Smooth muscle cell (in vitro differentiated cells): ENCODE results near the gene HMCES. TPM values are rescaled to one million over a fixed set of nuclear protein-coding genes. Genes with fewer than 3 reads are reported as not detected.

Experiments used
- DNase-seq: peaks from one replicate; lab custom pipeline; 2025; ENCODE audit not compliant: unreplicated experiment; lab: John Stamatoyannopoulos, UW
- H2AFZ ChIP-seq: fragments of 200-600 bp; sonication (generic); 2 replicates; pipeline ENCODE4 v1.6.0; 2016; ENCODE audit warnings: antibody characterized with exemption, low read depth, mild to moderate bottlenecking
- H3F3A ChIP-seq: fragments of 200-600 bp; sonication (generic); 2 replicates; pipeline ENCODE4 v1.6.0; 2017; ENCODE audit warnings: antibody characterized with exemption, low read depth
- H3K27ac ChIP-seq: fragments of 200-600 bp; sonication (generic); 2 replicates; pipeline ENCODE4 v1.5.1; 2016; ENCODE audit warnings: low read depth, mild to moderate bottlenecking
- H3K27me3 ChIP-seq: fragments of 200-600 bp; sonication (generic); 2 replicates; pipeline ENCODE4 v1.6.1; 2016; ENCODE audit warnings: low read depth, mild to moderate bottlenecking
- H3K36me3 ChIP-seq: fragments of 200-600 bp; sonication (generic); 2 replicates; pipeline ENCODE4 v1.5.1; 2016; ENCODE audit warnings: low read depth
- H3K4me1 ChIP-seq: fragments of 200-600 bp; sonication (generic); 2 replicates; pipeline ENCODE4 v1.5.1; 2016; ENCODE audit warnings: low read depth
- H3K4me2 ChIP-seq: fragments of 200-600 bp; sonication (generic); 2 replicates; pipeline ENCODE4 v1.6.0; 2016; ENCODE audit warnings: mild to moderate bottlenecking
- H3K4me3 ChIP-seq: fragments of 200-600 bp; sonication (generic); 2 replicates; pipeline ENCODE4 v1.5.1; 2016; ENCODE audit warnings: mild to moderate bottlenecking
- H3K79me2 ChIP-seq: fragments of 200-600 bp; sonication (generic); 2 replicates; pipeline ENCODE4 v1.6.0; 2016; ENCODE audit warnings: low read depth, mild to moderate bottlenecking
- H3K9ac ChIP-seq: fragments of 200-600 bp; sonication (generic); 2 replicates; pipeline ENCODE4 v1.6.0; 2016; ENCODE audit warnings: low read depth
- H3K9me3 ChIP-seq: fragments of 200-600 bp; sonication (generic); replicated peaks from 2 replicates; pipeline ENCODE4 v1.5.1; 2016; ENCODE audit warnings: low read depth
- H4K20me1 ChIP-seq: fragments of 200-600 bp; sonication (generic); 2 replicates; pipeline ENCODE4 v1.6.0; 2016; ENCODE audit warnings: low read depth
- CTCF ChIP-seq: fragments of 200-600 bp; sonication (generic); IDR thresholded peaks from 2 replicates; pipeline ENCODE4 v1.5.1; 2017; ENCODE audit warnings: borderline replicate concordance, mild to moderate bottlenecking, antibody characterized with exemption; ENCODE audit not compliant: insufficient read depth, poor library complexity, severe bottlenecking
- WGBS: methylation state at CpG from one replicate; pipeline ENCODE4 v1.1.7; 2016; ENCODE audit warnings: low lambda C conversion rate; 5-methylcytosine and 5-hydroxymethylcytosine counted together
- polyA plus RNA-seq: library from polyadenylated mRNA; unstranded; fragments of >200 nt; fragmentation: Nextera tagmentation; extraction: Ambion mirVana; gene quantifications from 2 replicates; pipeline ENCODE4 v1.2.1, GENCODE V29; 2016
- total RNA-seq: library from RNA; depleted of rRNA; stranded (reverse); fragments of >200 nt; gene quantifications from 2 replicates; pipeline ENCODE4 v1.2.3, GENCODE V29; 2014

Gene HMCES
- total and polyA plus RNA-seq, 2 experiments from 2014 or later: 15.2 to 25.0 TPM

GRCh38 chr3:129323651-129324294, 45.1 kb downstream of the HMCES start:
- Histone ChIP-seq H3K36me3 (no peaks in the 10 kb centered on the region), H2AFZ (no peak overlapping the region), H3K27me3 (no peaks in the 10 kb centered on the region), H3K4me3 (no peak overlapping the region), H3K4me1 (no peaks in the 10 kb centered on the region), H3F3A (no peaks in the 10 kb centered on the region), H3K4me2 (no peak overlapping the region), H3K9me3 (no peaks in the 10 kb centered on the region), H4K20me1 (no peaks in the 10 kb centered on the region), H3K79me2 (no peaks in the 10 kb centered on the region), H3K27ac (no peak overlapping the region), H3K9ac (no peak overlapping the region)
- DNase-seq: no peak
- TF ChIP-seq CTCF: no peak
- WGBS: 91% methylated on average over 12 of the region's 12 CpGs

GRCh38 chr3:129324855-129325254, 46.2 kb downstream of the HMCES start:
- no peak overlapping the region for H3K9ac ChIP-seq
- DNase-seq: no peak
- H3K36me3 ChIP-seq: no peaks in the 10 kb centered on the region
- no peak overlapping the region for H3K4me3 ChIP-seq
- H3K27ac ChIP-seq: no peak overlapping the region
- no peaks in the 10 kb centered on the region for H3K79me2 ChIP-seq
- H3K4me1 ChIP-seq: no peaks in the 10 kb centered on the region
- no peaks in the 10 kb centered on the region for H4K20me1 ChIP-seq
- no peak for TF ChIP-seq CTCF
- H2AFZ ChIP-seq: no peak overlapping the region
- H3K4me2 ChIP-seq: no peak overlapping the region
- no peaks in the 10 kb centered on the region for H3K27me3 ChIP-seq
- H3F3A ChIP-seq: no peaks in the 10 kb centered on the region
- WGBS: 95% methylated on average over 12 of the region's 12 CpGs
- no peaks in the 10 kb centered on the region for H3K9me3 ChIP-seq

GRCh38 chr3:129325383-129325782, 46.7 kb downstream of the HMCES start:
- Histone ChIP-seq H3K36me3 (no peaks in the 10 kb centered on the region), H3K9ac (no peak overlapping the region), H3K4me1 (no peaks in the 10 kb centered on the region), H2AFZ (no peak overlapping the region), H3K79me2 (no peaks in the 10 kb centered on the region), H3K27ac (no peak overlapping the region), H3K4me2 (no peak overlapping the region), H3F3A (no peaks in the 10 kb centered on the region), H4K20me1 (no peaks in the 10 kb centered on the region), H3K4me3 (no peak overlapping the region), H3K27me3 (no peaks in the 10 kb centered on the region), H3K9me3 (no peaks in the 10 kb centered on the region)
- no peak for TF ChIP-seq CTCF
- no peak for DNase-seq
- 96% methylated on average over 3 of the region's 3 CpGs for WGBS

- WGBS: 90% methylated on average over 12 of the region's 12 CpGs
- Histone ChIP-seq H4K20me1 (no peaks in the 10 kb centered on the region), H2AFZ (no peak overlapping the region), H3K4me1 (no peaks in the 10 kb centered on the region), H3K27me3 (no peaks in the 10 kb centered on the region), H3F3A (no peaks in the 10 kb centered on the region), H3K9me3 (no peaks in the 10 kb centered on the region), H3K4me3 (no peak overlapping the region), H3K4me2 (no peak overlapping the region), H3K9ac (no peak overlapping the region), H3K79me2 (no peaks in the 10 kb centered on the region), H3K27ac (no peak overlapping the region), H3K36me3 (no peaks in the 10 kb centered on the region)
- no peak for TF ChIP-seq CTCF
- DNase-seq: no peak
Observed at GRCh38 chr3:129326138-129326537, 47.5 kb downstream of the HMCES start.
